GM10847 (cell line): ENCODE measurements around the gene PRKG1.

Experiments used
- POLR2A ChIP-seq: IDR thresholded peaks from 2 replicates; pipeline ENCODE4 v1.6.1; 2011; ENCODE audit not compliant: insufficient read length; ENCODE audit errors: extremely low read depth

Gene PRKG1

DNA sequence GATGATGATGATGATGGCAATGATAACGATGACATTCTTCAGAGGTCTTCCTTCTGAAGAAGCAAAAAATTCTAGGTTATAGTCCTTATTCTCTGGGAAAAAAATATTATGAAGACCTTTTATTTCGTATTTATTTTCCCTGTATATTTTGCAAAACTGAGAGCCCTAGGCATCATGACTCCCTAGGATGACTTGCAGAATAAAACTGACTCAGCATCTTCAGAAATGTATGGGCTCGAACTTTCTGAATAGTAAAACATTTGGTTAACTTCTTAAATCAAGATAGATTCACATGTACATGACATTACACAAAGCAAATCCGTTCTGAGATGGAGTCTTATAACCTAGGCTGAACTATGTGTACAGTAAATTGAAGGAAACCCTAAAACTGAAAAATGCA is 1269.2 kb downstream of the PRKG1 start:
- TF ChIP-seq POLR2A: no peak

DNA sequence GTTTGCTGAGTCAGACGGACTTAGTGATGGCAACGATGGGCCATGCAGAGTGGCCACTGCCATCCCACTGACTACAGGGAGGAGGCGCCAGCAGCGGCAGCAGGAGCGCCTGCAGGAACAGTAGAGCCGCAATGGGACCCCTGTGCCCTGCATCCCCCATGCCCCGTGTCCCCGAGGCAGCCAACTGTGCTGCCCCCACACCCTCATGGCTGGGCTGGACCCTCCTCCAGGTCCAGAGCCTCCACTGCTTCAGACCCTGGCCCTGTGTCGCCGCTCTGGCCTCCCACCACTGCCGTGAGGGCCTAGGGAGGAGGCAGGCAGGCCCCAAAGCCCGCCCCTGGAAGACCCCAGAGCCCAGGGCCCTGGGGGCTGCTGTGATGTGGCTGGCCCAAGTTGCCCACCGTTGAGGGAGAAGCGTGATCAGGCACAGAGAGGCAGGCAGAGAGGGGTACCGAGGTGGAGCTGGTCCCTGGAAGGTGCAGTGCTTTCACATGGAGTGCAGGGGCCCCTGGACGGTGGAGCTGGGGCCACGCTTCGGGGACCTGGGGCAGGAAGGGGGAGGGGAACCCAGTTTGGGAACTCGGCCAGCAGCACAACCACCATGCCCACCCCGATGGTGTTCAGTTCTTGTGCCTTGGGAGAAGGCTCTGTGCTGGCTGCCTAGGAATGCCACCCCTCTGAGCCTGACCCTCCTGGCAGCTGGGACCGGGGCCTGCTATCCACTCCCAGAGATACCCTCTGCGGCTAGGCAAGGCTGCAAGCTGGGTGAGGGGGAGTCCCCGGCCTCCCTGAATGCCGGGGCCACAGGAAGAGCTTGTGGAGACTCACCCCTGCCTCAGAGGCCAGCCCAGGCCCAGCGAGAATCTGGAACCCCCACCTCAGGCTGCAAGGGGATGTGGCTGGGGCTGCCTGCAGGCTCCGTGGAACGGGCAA is 1272.4 kb downstream of the PRKG1 start:
- TF ChIP-seq POLR2A: no peak

- no peak for TF ChIP-seq POLR2A
These were observed 1273.0 kb downstream of the PRKG1 start for GRCh38 chr10:52347327-52347667.
